ENCODE data around the gene FMO5. TPM values are rescaled to one million over a fixed set of nuclear protein-coding genes. Genes with fewer than 3 reads are reported as not detected.
"Not testable (repeated sequence)": the region's sequence is repeated elsewhere in the genome, so short reads cannot be mapped to it uniquely, and the experiment has no call there.

The FMO5 gene
- total RNA-seq, 1 donor from 2014 or later: 0.25 TPM

- Mint-ChIP-seq H3K4me1 (ENCODE audit: low read depth, unreplicated experiment) (no peaks in the 10 kb centered on the region), H3K4me3 (ENCODE audit: unreplicated experiment) (no peak overlapping the region), H3K9me3 (ENCODE audit: unreplicated experiment) (no peaks in the 10 kb centered on the region), H3K27ac (ENCODE audit: unreplicated experiment) (no peak overlapping the region), H3K27me3 (ENCODE audit: unreplicated experiment) (no peaks in the 10 kb centered on the region), H3K36me3 (ENCODE audit: unreplicated experiment) (no peaks in the 10 kb centered on the region)
- DNase-seq: no peak
- no peak for TF ChIP-seq CTCF (IDR thresholded peaks at IDR 0.05; ENCODE audit: partially characterized antibody, unreplicated experiment)
Measured at GRCh38 chr1:147162093-147162492, 63.0 kb downstream of the FMO5 start.

GRCh38 chr1:147157116-147157515 is 68.0 kb downstream of the FMO5 start:
- not testable (repeated sequence) for H3K9me3 Mint-ChIP-seq (ENCODE audit: unreplicated experiment); H3K4me3 Mint-ChIP-seq (ENCODE audit: unreplicated experiment); H3K27ac Mint-ChIP-seq (ENCODE audit: unreplicated experiment); H3K27me3 Mint-ChIP-seq (ENCODE audit: unreplicated experiment); H3K36me3 Mint-ChIP-seq (ENCODE audit: unreplicated experiment); H3K4me1 Mint-ChIP-seq (ENCODE audit: low read depth, unreplicated experiment); DNase-seq

GRCh38 chr1:147156642-147157041 is 68.5 kb downstream of the FMO5 start:
- Mint-ChIP-seq H3K27ac (ENCODE audit: unreplicated experiment) (no peak overlapping the region), H3K4me1 (ENCODE audit: low read depth, unreplicated experiment) (no peaks in the 10 kb centered on the region), H3K4me3 (ENCODE audit: unreplicated experiment) (no peak overlapping the region), H3K27me3 (ENCODE audit: unreplicated experiment) (no peaks in the 10 kb centered on the region), H3K36me3 (ENCODE audit: unreplicated experiment) (no peaks in the 10 kb centered on the region), H3K9me3 (ENCODE audit: unreplicated experiment) (no peaks in the 10 kb centered on the region)
- TF ChIP-seq CTCF (IDR thresholded peaks at IDR 0.05; ENCODE audit: partially characterized antibody, unreplicated experiment): no peak
- DNase-seq: no peak

- Mint-ChIP-seq H3K4me3 (ENCODE audit: unreplicated experiment) (no peak overlapping the region), H3K9me3 (ENCODE audit: unreplicated experiment) (no peaks in the 10 kb centered on the region), H3K36me3 (ENCODE audit: unreplicated experiment) (no peaks in the 10 kb centered on the region), H3K4me1 (ENCODE audit: low read depth, unreplicated experiment) (no peaks in the 10 kb centered on the region), H3K27ac (ENCODE audit: unreplicated experiment) (no peak overlapping the region), H3K27me3 (ENCODE audit: unreplicated experiment) (no peaks in the 10 kb centered on the region)
- no peak for TF ChIP-seq CTCF (IDR thresholded peaks at IDR 0.05; ENCODE audit: partially characterized antibody, unreplicated experiment)
- no peak for DNase-seq
Measured at GRCh38 chr1:147152772-147153171, 72.4 kb downstream of the FMO5 start.

- DNase-seq: no peak
- H3K4me1 Mint-ChIP-seq (ENCODE audit: low read depth, unreplicated experiment): no peaks in the 10 kb centered on the region
- TF ChIP-seq CTCF (IDR thresholded peaks at IDR 0.05; ENCODE audit: partially characterized antibody, unreplicated experiment): no peak
- H3K9me3 Mint-ChIP-seq (ENCODE audit: unreplicated experiment): no peaks in the 10 kb centered on the region
- H3K4me3 Mint-ChIP-seq (ENCODE audit: unreplicated experiment): no peak overlapping the region
- no peak overlapping the region for H3K27ac Mint-ChIP-seq (ENCODE audit: unreplicated experiment)
- H3K27me3 Mint-ChIP-seq (ENCODE audit: unreplicated experiment): no peaks in the 10 kb centered on the region
- no peaks in the 10 kb centered on the region for H3K36me3 Mint-ChIP-seq (ENCODE audit: unreplicated experiment)
Measured at GRCh38 chr1:147151244-147151643, 73.9 kb downstream of the FMO5 start.

GRCh38 chr1:147142886-147143285 is 82.3 kb downstream of the FMO5 start:
- no peaks in the 10 kb centered on the region for H3K27me3 Mint-ChIP-seq (ENCODE audit: unreplicated experiment)
- no peaks in the 10 kb centered on the region for H3K4me1 Mint-ChIP-seq (ENCODE audit: low read depth, unreplicated experiment)
- peaks cover 2% of the 10 kb centered on the region for H3K9me3 Mint-ChIP-seq (ENCODE audit: unreplicated experiment)
- no peak for DNase-seq
- H3K36me3 Mint-ChIP-seq (ENCODE audit: unreplicated experiment): no peaks in the 10 kb centered on the region
- no peak overlapping the region for H3K27ac Mint-ChIP-seq (ENCODE audit: unreplicated experiment)
- H3K4me3 Mint-ChIP-seq (ENCODE audit: unreplicated experiment): no peak overlapping the region
- TF ChIP-seq CTCF (IDR thresholded peaks at IDR 0.05; ENCODE audit: partially characterized antibody, unreplicated experiment): no peak
